ENCODE results near the gene ARMS2. TPM values are rescaled to one million over a fixed set of nuclear protein-coding genes. Genes with fewer than 3 reads are reported as not detected.

Gene ARMS2
- polyA plus RNA-seq, 1 donor from 2014 or later, result not detected

GRCh38 chr10:122441961-122442360 is 12.5 kb upstream of the ARMS2 start:
- no peak overlapping the region for H3K4me3 ChIP-seq (ENCODE audit: low read length)
- peaks cover 5% of the 10 kb centered on the region for H3K9me3 ChIP-seq (ENCODE audit: low read length)
- TF ChIP-seq, protein P1, sequence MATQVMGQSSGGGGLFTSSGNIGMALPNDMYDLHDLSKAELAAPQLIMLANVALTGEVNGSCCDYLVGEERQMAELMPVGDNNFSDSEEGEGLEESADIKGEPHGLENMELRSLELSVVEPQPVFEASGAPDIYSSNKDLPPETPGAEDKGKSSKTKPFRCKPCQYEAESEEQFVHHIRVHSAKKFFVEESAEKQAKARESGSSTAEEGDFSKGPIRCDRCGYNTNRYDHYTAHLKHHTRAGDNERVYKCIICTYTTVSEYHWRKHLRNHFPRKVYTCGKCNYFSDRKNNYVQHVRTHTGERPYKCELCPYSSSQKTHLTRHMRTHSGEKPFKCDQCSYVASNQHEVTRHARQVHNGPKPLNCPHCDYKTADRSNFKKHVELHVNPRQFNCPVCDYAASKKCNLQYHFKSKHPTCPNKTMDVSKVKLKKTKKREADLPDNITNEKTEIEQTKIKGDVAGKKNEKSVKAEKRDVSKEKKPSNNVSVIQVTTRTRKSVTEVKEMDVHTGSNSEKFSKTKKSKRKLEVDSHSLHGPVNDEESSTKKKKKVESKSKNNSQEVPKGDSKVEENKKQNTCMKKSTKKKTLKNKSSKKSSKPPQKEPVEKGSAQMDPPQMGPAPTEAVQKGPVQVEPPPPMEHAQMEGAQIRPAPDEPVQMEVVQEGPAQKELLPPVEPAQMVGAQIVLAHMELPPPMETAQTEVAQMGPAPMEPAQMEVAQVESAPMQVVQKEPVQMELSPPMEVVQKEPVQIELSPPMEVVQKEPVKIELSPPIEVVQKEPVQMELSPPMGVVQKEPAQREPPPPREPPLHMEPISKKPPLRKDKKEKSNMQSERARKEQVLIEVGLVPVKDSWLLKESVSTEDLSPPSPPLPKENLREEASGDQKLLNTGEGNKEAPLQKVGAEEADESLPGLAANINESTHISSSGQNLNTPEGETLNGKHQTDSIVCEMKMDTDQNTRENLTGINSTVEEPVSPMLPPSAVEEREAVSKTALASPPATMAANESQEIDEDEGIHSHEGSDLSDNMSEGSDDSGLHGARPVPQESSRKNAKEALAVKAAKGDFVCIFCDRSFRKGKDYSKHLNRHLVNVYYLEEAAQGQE (IDR thresholded peaks at IDR 0.05; ENCODE audit: borderline replicate concordance), result no peak
- no peak for TF ChIP-seq SMC3 (conservative IDR thresholded peaks at IDR 0.05; ENCODE audit: poor library complexity)
- no peak for TF ChIP-seq EP300 (conservative IDR thresholded peaks at IDR 0.05; ENCODE audit: poor library complexity, severe bottlenecking)
- TF ChIP-seq TAF1 (IDR thresholded peaks at IDR 0.05; ENCODE audit: low read depth), result no peak
- no peak for TF ChIP-seq EZH2 (IDR thresholded peaks at IDR 0.05; ENCODE audit: borderline replicate concordance, insufficient read depth, low read length, poor library complexity, severe bottlenecking)
- TF ChIP-seq RAD21 (conservative IDR thresholded peaks at IDR 0.05), result no peak
- no peak for TF ChIP-seq POLR2AphosphoS5 (IDR thresholded peaks at IDR 0.05)
- no peak for TF ChIP-seq CTCF (IDR thresholded peaks at IDR 0.05; ENCODE audit: poor library complexity, severe bottlenecking)
- TF ChIP-seq MXI1 (conservative IDR thresholded peaks at IDR 0.05; ENCODE audit: poor library complexity, severe bottlenecking), result no peak
- no peak overlapping the region for H3K27ac ChIP-seq (ENCODE audit: low read length)
- no peaks in the 10 kb centered on the region for H3K79me2 ChIP-seq (replicated peaks; ENCODE audit: insufficient read depth, low read length)
- no peaks in the 10 kb centered on the region for H3K27me3 ChIP-seq (ENCODE audit: insufficient read depth, low read depth, low read length)
- H3K9me2 ChIP-seq (ENCODE audit: insufficient read depth, low read length), result no peaks in the 10 kb centered on the region
- H3K4me2 ChIP-seq (ENCODE audit: low read length), result no peak overlapping the region
- no peaks in the 10 kb centered on the region for H4K20me1 ChIP-seq (ENCODE audit: insufficient read depth)
- no peaks in the 10 kb centered on the region for H3K36me3 ChIP-seq (ENCODE audit: insufficient read depth, low read length)
- no peaks in the 10 kb centered on the region for H3F3A ChIP-seq (ENCODE audit: insufficient read depth, low read length, poor library complexity, severe bottlenecking)
- no peak overlapping the region for H2AFZ ChIP-seq (ENCODE audit: low read depth, low read length)
- H3K9ac ChIP-seq (ENCODE audit: low read length), result no peak overlapping the region

DNA sequence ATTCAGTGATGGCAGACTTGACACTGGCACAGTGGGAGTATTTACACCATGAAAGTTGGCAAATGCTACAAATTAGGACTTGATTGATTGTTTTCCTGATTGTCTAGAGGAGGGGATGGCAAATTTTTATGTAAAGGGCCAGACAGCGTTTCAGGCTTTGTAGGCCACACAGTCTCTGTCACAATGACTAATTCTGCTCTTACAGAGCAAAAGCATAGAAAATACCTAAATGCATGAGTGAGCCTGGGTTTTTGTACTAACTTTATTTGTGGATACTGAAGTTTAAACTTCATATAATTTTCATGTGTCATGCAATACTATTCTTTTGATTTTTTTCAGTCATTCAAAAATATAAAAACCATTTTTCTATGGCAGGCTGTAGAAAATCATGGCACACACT is 9.0 kb upstream of the ARMS2 start:
- Histone ChIP-seq H3F3A (ENCODE audit: insufficient read depth, low read length, poor library complexity, severe bottlenecking) (no peaks in the 10 kb centered on the region), H3K9me3 (ENCODE audit: low read length) (peaks cover 1% of the 10 kb centered on the region), H4K20me1 (ENCODE audit: insufficient read depth) (no peaks in the 10 kb centered on the region), H3K9me2 (ENCODE audit: insufficient read depth, low read length) (no peaks in the 10 kb centered on the region), H3K4me2 (ENCODE audit: low read length) (no peak overlapping the region), H3K79me2 (replicated peaks; ENCODE audit: insufficient read depth, low read length) (no peaks in the 10 kb centered on the region), H3K4me3 (ENCODE audit: low read length) (no peak overlapping the region), H2AFZ (ENCODE audit: low read depth, low read length) (no peak overlapping the region), H3K27ac (ENCODE audit: low read length) (no peak overlapping the region), H3K9ac (ENCODE audit: low read length) (no peak overlapping the region), H3K36me3 (ENCODE audit: insufficient read depth, low read length) (no peaks in the 10 kb centered on the region), H3K27me3 (ENCODE audit: insufficient read depth, low read depth, low read length) (no peaks in the 10 kb centered on the region)
- no peak for TF ChIP-seq MXI1 (conservative IDR thresholded peaks at IDR 0.05; ENCODE audit: poor library complexity, severe bottlenecking)
- TF ChIP-seq CTCF (IDR thresholded peaks at IDR 0.05; ENCODE audit: poor library complexity, severe bottlenecking), result no peak
- no peak for TF ChIP-seq POLR2AphosphoS5 (IDR thresholded peaks at IDR 0.05)
- no peak for TF ChIP-seq TAF1 (IDR thresholded peaks at IDR 0.05; ENCODE audit: low read depth)
- TF ChIP-seq RAD21 (conservative IDR thresholded peaks at IDR 0.05), result no peak
- no peak for TF ChIP-seq EP300 (conservative IDR thresholded peaks at IDR 0.05; ENCODE audit: poor library complexity, severe bottlenecking)
- no peak for TF ChIP-seq EZH2 (IDR thresholded peaks at IDR 0.05; ENCODE audit: borderline replicate concordance, insufficient read depth, low read length, poor library complexity, severe bottlenecking)
- TF ChIP-seq SMC3 (conservative IDR thresholded peaks at IDR 0.05; ENCODE audit: poor library complexity), result no peak
- TF ChIP-seq, protein P1 (IDR thresholded peaks at IDR 0.05; ENCODE audit: borderline replicate concordance), result no peak

Data from neural cell (in vitro differentiated cells).